Activated B cell treated with CpG ODN at 0.5 μM for 24 hours (primary cell): ENCODE data around the gene EPHA3. TPM values are rescaled to one million over a fixed set of nuclear protein-coding genes. Genes with fewer than 3 reads are reported as not detected.

ENCODE experiments used
- ATAC-seq: fragments of 200-7000 bp; cut with Tn5 transposase; one replicate; pipeline ENCODE4 v1.10.0; 2021; ENCODE audit warnings: low read depth, mild to moderate bottlenecking, moderate library complexity
- CTCF ChIA-PET: fragments of 350-600 bp; sonication (Branson Sonifier 250); formaldehyde crosslinking; loops from one replicate; lab custom pipeline; 2021; ENCODE audit warnings: antibody characterized with exemption; lab: Charles Lee
- POLR2A ChIA-PET: fragments of 350-600 bp; sonication (Branson Sonifier 250); formaldehyde crosslinking; loops from one replicate; lab custom pipeline; 2021; ENCODE audit warnings: antibody characterized with exemption; lab: Charles Lee
- DNase-seq: peaks from one replicate; pipeline ENCODE4 v3.0.0; 2022
- H3K27ac Mint-ChIP-seq: one replicate; pipeline ENCODE4 v1.8.0; 2020; ENCODE audit warnings: mixed read lengths
- H3K27me3 Mint-ChIP-seq: one replicate; pipeline ENCODE4 v1.8.0; 2021; ENCODE audit warnings: mixed read lengths
- H3K36me3 Mint-ChIP-seq: one replicate; pipeline ENCODE4 v1.8.0; 2021; ENCODE audit warnings: low read depth, mixed read lengths
- H3K4me1 Mint-ChIP-seq: one replicate; pipeline ENCODE4 v1.8.0; 2021; ENCODE audit warnings: mixed read lengths
- H3K4me3 Mint-ChIP-seq: one replicate; pipeline ENCODE4 v1.8.0; 2020; ENCODE audit warnings: mild to moderate bottlenecking, mixed read lengths
- H3K9me3 Mint-ChIP-seq: one replicate; pipeline ENCODE4 v1.8.0; 2020; ENCODE audit warnings: mixed read lengths
- CTCF ChIP-seq: fragments of 200-600 bp; IDR thresholded peaks from one replicate; pipeline ENCODE4 v1.8.0; 2022; ENCODE audit warnings: antibody characterized with exemption, mild to moderate bottlenecking
- intact Hi-C: fragments of 100-400 bp; cut with micrococcal nuclease; formaldehyde crosslinking; loops from one replicate; pipeline ENCODE4 v1.15.1; 2024
- total RNA-seq: library from RNA; stranded (reverse); gene quantifications from 2 replicates; pipeline ENCODE4 v1.2.3, GENCODE V29; 2022

The EPHA3 gene
- total RNA-seq, 1 donor from 2014 or later = not detected

DNA sequence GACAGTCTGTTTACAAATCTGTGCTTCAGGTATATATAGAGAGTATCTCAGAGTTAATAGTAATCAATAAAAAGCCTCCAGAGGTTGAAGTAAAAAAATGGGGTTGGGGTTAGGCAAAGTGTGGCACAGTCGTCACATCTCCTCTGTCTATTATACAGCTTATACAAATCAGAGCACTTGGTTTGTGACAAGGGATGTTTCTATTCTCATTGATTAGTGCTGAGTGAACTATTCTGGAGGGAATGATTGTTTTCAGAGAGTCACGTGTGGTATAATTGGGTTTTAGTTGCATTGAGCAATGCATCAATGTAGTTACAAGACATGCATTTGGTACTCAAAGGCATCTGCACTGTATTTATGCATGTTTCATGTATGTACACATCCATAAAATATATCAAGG lies 172.9 kb downstream of the EPHA3 start:
- DNase-seq (no peak), ATAC-seq (no peak)
- intact Hi-C loops = no loop called here
- Mint-ChIP-seq H3K4me1 (no peaks in the 10 kb centered on the region), H3K27me3 (no peaks in the 10 kb centered on the region), H3K27ac (no peak overlapping the region), H3K4me3 (no peak overlapping the region), H3K9me3 (peaks cover 5% of the 10 kb centered on the region), H3K36me3 (no peaks in the 10 kb centered on the region)
- CTCF ChIA-PET = no interaction called here
- TF ChIP-seq CTCF = no peak
- POLR2A ChIA-PET = no interaction called here

DNA sequence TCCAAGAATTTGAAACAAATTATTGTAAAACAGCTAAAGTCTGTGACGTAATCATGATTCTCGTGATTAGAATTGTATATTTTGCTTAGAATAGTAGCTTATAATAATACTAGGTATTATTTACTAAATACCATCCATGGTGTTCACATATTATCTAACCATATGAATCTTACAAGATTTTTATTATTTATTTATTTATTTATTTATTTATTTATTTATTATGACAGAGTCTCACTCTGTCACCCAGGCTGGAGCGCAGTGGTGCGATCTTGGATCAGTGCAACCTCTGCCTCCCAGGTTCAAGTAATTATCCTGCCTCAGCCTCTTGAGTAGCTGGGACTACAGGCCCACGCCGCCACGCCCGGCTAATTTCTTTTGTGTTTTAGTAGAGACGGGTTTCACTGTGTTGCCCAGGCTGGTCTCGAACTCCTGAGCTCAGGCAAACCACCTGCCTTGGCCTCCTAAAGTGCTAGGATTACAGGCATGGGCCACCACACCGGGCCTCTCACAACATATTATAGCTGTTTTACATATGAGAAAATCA lies 173.5 kb downstream of the EPHA3 start:
- H3K9me3 Mint-ChIP-seq = peaks cover 8% of the 10 kb centered on the region
- no peak for ATAC-seq
- H3K4me1 Mint-ChIP-seq = no peaks in the 10 kb centered on the region
- no peak for DNase-seq
- no peak overlapping the region for H3K27ac Mint-ChIP-seq
- H3K36me3 Mint-ChIP-seq = no peaks in the 10 kb centered on the region
- H3K4me3 Mint-ChIP-seq = no peak overlapping the region
- intact Hi-C loops = no loop called here
- H3K27me3 Mint-ChIP-seq = no peaks in the 10 kb centered on the region
- ChIA-PET POLR2A (no interaction called here), CTCF (no interaction called here)
- no peak for TF ChIP-seq CTCF

GRCh38 chr3:89287902-89288508 lies 180.6 kb downstream of the EPHA3 start:
- ChIA-PET CTCF (no interaction called here), POLR2A (no interaction called here)
- H3K36me3 Mint-ChIP-seq = no peaks in the 10 kb centered on the region
- peaks cover 17% of the 10 kb centered on the region for H3K9me3 Mint-ChIP-seq
- no peak overlapping the region for H3K4me3 Mint-ChIP-seq
- no peak overlapping the region for H3K27ac Mint-ChIP-seq
- DNase-seq (no peak), ATAC-seq (no peak)
- no peaks in the 10 kb centered on the region for H3K27me3 Mint-ChIP-seq
- no peak for TF ChIP-seq CTCF
- no peaks in the 10 kb centered on the region for H3K4me1 Mint-ChIP-seq
- intact Hi-C loops = no loop called here

DNA sequence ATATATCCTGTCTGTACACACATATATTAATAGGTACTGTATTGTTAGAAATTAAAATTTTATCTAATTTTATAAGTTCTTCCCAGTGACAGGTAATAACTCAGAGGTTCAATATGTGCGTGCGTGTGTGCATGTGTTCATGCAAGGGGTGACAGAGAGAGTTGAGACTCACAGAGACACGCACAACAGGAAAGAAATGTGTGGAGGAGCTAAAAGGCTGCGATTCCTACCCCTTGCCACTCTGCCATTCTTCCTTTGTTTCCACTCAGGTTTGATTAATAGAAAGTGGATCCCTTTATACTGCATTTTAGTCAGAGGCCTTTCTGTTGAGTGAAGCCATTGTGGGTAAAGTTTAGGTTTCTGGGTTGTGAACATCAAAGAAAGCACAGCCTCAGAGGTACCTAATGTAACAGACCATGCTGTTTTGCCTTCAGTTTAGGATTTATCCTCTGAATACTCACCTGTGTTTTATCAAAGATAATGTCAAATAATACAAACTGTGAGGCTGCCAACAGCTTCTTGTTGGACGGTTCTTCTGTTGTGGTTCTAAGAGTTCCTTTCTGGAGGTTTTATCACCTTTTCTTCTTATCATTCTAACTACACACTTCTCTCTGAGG lies 182.3 kb downstream of the EPHA3 start:
- H3K27ac Mint-ChIP-seq = no peak overlapping the region
- ChIA-PET CTCF (no interaction called here), POLR2A (no interaction called here)
- no peaks in the 10 kb centered on the region for H3K27me3 Mint-ChIP-seq
- peaks cover 17% of the 10 kb centered on the region for H3K9me3 Mint-ChIP-seq
- H3K36me3 Mint-ChIP-seq = no peaks in the 10 kb centered on the region
- no peaks in the 10 kb centered on the region for H3K4me1 Mint-ChIP-seq
- no peak for TF ChIP-seq CTCF
- no peak for ATAC-seq
- H3K4me3 Mint-ChIP-seq = no peak overlapping the region
- intact Hi-C loops = no loop called here
- DNase-seq = no peak

DNA sequence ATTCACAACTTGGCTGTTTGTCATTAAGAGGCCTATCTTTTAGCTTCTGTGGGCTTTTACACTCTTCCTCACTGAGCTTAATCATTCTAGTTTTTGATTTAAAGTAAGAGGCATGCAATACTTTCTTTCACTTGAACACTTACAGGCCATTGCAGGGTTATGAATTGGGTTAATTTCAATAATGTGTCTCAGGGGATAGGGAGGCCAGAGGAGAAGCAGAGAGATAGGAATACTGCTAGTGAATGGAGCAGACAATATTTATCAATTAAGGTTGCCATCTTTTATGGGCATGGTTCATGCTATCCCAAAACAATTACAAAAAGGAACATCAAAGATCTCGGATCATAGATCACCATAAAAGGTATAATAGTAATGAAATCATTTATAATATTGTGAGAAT lies 189.8 kb downstream of the EPHA3 start:
- no peak overlapping the region for H3K4me3 Mint-ChIP-seq
- DNase-seq (no peak), ATAC-seq (no peak)
- no peak overlapping the region for H3K27ac Mint-ChIP-seq
- intact Hi-C loops = no loop called here
- POLR2A ChIA-PET = no interaction called here
- peaks cover 13% of the 10 kb centered on the region for H3K9me3 Mint-ChIP-seq
- CTCF ChIA-PET = no interaction called here
- H3K27me3 Mint-ChIP-seq = no peaks in the 10 kb centered on the region
- no peak for TF ChIP-seq CTCF
- H3K4me1 Mint-ChIP-seq = no peaks in the 10 kb centered on the region
- H3K36me3 Mint-ChIP-seq = no peaks in the 10 kb centered on the region
